Measurements from ENCODE around the gene KRT72. TPM values are rescaled to one million over a fixed set of nuclear protein-coding genes. Genes with fewer than 3 reads are reported as not detected.

KRT72 gene
- total RNA-seq, 1 experiment from 2014 or later: 0.17 TPM

DNA sequence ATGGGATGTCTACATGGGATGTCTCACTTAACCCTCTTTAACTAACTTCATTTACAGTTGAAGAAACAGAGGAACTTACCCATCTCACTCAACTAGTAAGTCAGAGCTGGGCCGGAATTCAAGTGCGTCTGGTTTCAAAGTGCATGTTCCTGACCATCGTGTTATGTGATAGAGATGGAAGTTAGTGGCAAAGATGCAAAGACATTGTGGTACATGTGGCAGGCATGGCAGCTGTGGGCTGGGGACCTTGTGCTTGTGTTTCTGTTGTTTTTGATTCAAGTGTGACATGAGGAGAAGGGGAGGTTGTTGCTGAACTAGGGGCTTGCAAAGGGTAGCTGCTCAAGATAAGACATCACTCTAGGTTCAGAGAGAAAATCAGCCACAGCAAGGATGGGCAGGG lies 25.3 kb downstream of the KRT72 start:
- BruUV-seq (replicated peaks): no TSS peak

DNA sequence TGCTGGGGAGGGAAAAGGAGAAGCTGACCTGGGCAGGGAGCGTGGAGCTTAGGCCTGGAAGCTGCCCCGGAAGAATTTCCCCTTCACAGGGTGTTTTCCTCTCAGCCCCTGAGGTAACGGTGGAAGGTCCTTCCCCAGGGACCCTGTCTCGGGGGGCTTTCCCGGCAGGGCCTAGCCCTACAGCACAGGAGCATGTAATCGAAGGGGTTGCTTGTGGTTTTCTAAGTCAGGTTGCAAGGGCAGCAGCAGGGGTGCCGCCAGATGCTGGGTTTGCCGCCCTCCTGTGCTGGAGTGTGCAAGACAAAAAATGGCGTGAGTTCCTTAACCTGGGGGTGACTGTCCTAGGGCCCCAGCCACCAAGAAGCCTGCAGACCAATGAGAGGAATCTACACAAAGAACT lies 26.0 kb downstream of the KRT72 start:
- Histone ChIP-seq H3K9me2 (ENCODE audit: insufficient read depth) (no peaks in the 10 kb centered on the region), H3K79me2 (ENCODE audit: insufficient read depth, low read length) (no peaks in the 10 kb centered on the region), H2AFZ (ENCODE audit: low read depth, low read length, poor library complexity, severe bottlenecking) (no peak overlapping the region), H3K27ac (ENCODE audit: low read depth, low read length) (no peak overlapping the region), H3K4me2 (ENCODE audit: low read length) (no peak overlapping the region), H3K27me3 (ENCODE audit: insufficient read depth, low read length) (no peaks in the 10 kb centered on the region), H3K36me3 (ENCODE audit: control insufficient read depth in 1 of 2, insufficient read depth in 2 of 2, low read length in 2 of 2) (no peaks in the 10 kb centered on the region), H3K4me3 (replicated peaks in 1 of 2; ENCODE audit: low read depth in 1 of 2, low read length in 2 of 2) (no peak overlapping the region), H3K4me1 (ENCODE audit: control insufficient read depth in 1 of 2, insufficient read depth in 2 of 2, low read length in 2 of 2) (peaks cover 0 to 8% of the 10 kb centered on the region in 2 experiments; a peak in 3 of 4 replicates), H4K20me1 (ENCODE audit: insufficient read depth) (no peaks in the 10 kb centered on the region), H3K9me3 (ENCODE audit: control insufficient read depth in 1 of 2, insufficient read depth in 1 of 2, low read depth in 1 of 2, low read length in 2 of 2) (no peaks in the 10 kb centered on the region), H3K9ac (ENCODE audit: low read length) (no peak overlapping the region)
- RAD21 ChIA-PET (ENCODE audit: low non-redundant PET in 1 of 2, low total read pairs in 2 of 2, uncharacterized antibody in 2 of 2, unreplicated experiment in 2 of 2): no interaction called here
- DNase-seq (ENCODE audit: low read depth, low spot score): no peak
- CTCF ChIA-PET: no interaction called here
- intact Hi-C loops (cut with micrococcal nuclease): no loop called here
- BruUV-seq (replicated peaks): no TSS peak
- ATAC-seq: no peak
- no peak for TF ChIP-seq SP1 (IDR thresholded peaks at IDR 0.05; ENCODE audit: low read depth)
- TF ChIP-seq, protein P1, sequence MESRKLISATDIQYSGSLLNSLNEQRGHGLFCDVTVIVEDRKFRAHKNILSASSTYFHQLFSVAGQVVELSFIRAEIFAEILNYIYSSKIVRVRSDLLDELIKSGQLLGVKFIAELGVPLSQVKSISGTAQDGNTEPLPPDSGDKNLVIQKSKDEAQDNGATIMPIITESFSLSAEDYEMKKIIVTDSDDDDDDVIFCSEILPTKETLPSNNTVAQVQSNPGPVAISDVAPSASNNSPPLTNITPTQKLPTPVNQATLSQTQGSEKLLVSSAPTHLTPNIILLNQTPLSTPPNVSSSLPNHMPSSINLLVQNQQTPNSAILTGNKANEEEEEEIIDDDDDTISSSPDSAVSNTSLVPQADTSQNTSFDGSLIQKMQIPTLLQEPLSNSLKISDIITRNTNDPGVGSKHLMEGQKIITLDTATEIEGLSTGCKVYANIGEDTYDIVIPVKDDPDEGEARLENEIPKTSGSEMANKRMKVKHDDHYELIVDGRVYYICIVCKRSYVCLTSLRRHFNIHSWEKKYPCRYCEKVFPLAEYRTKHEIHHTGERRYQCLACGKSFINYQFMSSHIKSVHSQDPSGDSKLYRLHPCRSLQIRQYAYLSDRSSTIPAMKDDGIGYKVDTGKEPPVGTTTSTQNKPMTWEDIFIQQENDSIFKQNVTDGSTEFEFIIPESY (IDR thresholded peaks at IDR 0.05; ENCODE audit: extremely low read depth, insufficient replicate concordance, low read length): no peak
- TF ChIP-seq ZFX (IDR thresholded peaks at IDR 0.05): no peak
- TF ChIP-seq ZNF274 (IDR thresholded peaks at IDR 0.05; ENCODE audit: low read depth, low read length): no peak
- no peak for TF ChIP-seq RAD21 (IDR thresholded peaks at IDR 0.05; ENCODE audit: low read depth)
- TF ChIP-seq ELF1 (IDR thresholded peaks at IDR 0.05; ENCODE audit: borderline replicate concordance, low read depth): no peak
- no peak for TF ChIP-seq TCF7L2 (IDR thresholded peaks at IDR 0.05; ENCODE audit: borderline replicate concordance, extremely low read depth, insufficient read depth, insufficient read length)
- TF ChIP-seq FOSL1 (IDR thresholded peaks at IDR 0.05; ENCODE audit: low read depth): no peak
- POLR2A ChIA-PET: no interaction called here

More for the DNA sequence above, 25.3 kb downstream of the KRT72 start:
- TF ChIP-seq CBX3 (IDR thresholded peaks at IDR 0.05; ENCODE audit: low read depth) (no peak), FOSL1 (IDR thresholded peaks at IDR 0.05; ENCODE audit: low read depth) (no peak), EZH2phosphoT487 (IDR thresholded peaks at IDR 0.05; ENCODE audit: borderline replicate concordance) (no peak), SIN3A (IDR thresholded peaks at IDR 0.05; ENCODE audit: low read depth) (no peak), ZNF274 (IDR thresholded peaks at IDR 0.05; ENCODE audit: low read depth, low read length) (no peak)
- DNase-seq (ENCODE audit: low read depth, low spot score) (no peak), ATAC-seq (no peak)
- Histone ChIP-seq H3K4me2 (ENCODE audit: low read length) (no peak overlapping the region), H2AFZ (ENCODE audit: low read depth, low read length, poor library complexity, severe bottlenecking) (no peak overlapping the region), H3K9me2 (ENCODE audit: insufficient read depth) (no peaks in the 10 kb centered on the region), H3K9me3 (ENCODE audit: control insufficient read depth in 1 of 2, insufficient read depth in 1 of 2, low read depth in 1 of 2, low read length in 2 of 2) (no peaks in the 10 kb centered on the region), H3K9ac (ENCODE audit: low read length) (no peak overlapping the region), H3K79me2 (ENCODE audit: insufficient read depth, low read length) (no peaks in the 10 kb centered on the region), H3K4me1 (ENCODE audit: control insufficient read depth in 1 of 2, insufficient read depth in 2 of 2, low read length in 2 of 2) (peaks cover 0 to 15% of the 10 kb centered on the region in 2 experiments; a peak in 3 of 4 replicates), H3K27ac (ENCODE audit: low read depth, low read length) (no peak overlapping the region), H4K20me1 (ENCODE audit: insufficient read depth) (no peaks in the 10 kb centered on the region), H3K27me3 (ENCODE audit: insufficient read depth, low read length) (no peaks in the 10 kb centered on the region), H3K4me3 (replicated peaks in 1 of 2; ENCODE audit: low read depth in 1 of 2, low read length in 2 of 2) (no peak overlapping the region), H3K36me3 (ENCODE audit: control insufficient read depth in 1 of 2, insufficient read depth in 2 of 2, low read length in 2 of 2) (no peaks in the 10 kb centered on the region)
- intact Hi-C loops (cut with micrococcal nuclease): no loop called here
- ChIA-PET POLR2A (no interaction called here), RAD21 (ENCODE audit: low non-redundant PET in 1 of 2, low total read pairs in 2 of 2, uncharacterized antibody in 2 of 2, unreplicated experiment in 2 of 2) (no interaction called here), CTCF (no interaction called here)

Data from HCT116 (cell line).